H4 (cell line): ENCODE data around the gene TTC39C. TPM values are rescaled to one million over a fixed set of nuclear protein-coding genes. Genes with fewer than 3 reads are reported as not detected.
A peak's percentile ranks its signal among the peaks of the same experiment; 100 is the strongest.

Experiments
- DNase-seq: peaks from one replicate; pipeline ENCODE4 v3.0.0-alpha.2; 2015; ENCODE audit warnings: low spot score
- total RNA-seq: library from RNA; depleted of rRNA; stranded (reverse); fragments of >200 nt; shearing (Covaris generic); gene quantifications from 2 replicates; pipeline ENCODE4 v1.2.3, GENCODE V29; 2014

TTC39C gene
- total RNA-seq, 1 experiment from 2014 or later, result 20.8 TPM

DNA sequence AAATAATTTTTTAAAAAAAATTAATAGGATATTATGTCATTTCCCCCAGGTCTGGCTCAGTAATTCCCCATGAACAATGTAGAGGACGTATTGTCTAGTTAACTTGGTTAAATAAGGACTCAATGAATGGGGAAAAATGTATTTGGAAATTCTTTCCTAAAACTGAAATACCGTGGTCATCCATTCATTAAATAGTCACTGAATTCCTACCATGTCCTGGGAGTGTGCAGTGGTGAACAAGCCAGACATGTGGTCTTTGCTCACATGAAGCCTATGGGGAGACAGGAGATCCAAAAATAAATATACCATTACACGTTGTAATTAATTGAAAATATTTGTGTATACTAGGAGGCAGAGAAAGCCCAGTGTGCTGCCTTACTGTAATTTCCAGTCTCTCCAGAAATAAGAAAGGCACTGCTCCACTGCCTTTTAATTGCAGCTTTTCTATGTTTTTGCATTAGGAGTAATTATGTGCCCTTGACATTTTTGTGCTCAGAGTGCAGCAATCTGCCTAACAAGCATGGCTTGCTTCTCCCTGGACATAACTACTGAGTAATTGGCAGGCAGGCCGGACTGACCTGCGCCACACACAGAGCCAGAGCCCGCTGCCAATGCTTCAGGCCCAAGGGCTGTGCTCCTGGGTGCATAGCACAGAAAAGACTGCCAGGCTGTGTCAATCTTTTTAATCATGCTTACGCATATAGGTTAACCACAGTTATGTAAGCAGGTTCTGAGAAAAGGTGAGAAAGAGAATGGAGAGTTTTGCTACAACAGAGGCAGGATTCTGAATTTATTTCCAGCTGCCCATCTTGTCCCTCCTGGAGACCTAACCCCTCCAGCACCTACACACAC is 22.2 kb upstream of the TTC39C start:
- peak; percentile 76 for DNase-seq

DNA sequence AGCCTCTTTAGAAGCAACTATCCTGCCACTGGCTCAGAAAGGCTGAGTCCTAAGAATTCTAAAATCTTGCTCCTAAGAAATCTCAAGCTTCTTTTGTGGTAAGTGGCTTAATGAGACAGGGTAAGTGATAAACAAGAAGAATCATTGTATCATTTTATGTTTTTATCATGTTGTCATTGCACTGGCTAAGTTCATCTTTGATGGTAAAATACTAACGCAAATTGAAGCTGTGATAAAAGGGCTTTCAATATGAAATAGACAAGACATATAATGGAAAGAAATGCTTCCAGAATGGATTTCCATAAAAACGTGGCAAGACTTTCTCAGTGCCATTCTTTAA is 21.6 kb upstream of the TTC39C start:
- no peak for DNase-seq

DNA sequence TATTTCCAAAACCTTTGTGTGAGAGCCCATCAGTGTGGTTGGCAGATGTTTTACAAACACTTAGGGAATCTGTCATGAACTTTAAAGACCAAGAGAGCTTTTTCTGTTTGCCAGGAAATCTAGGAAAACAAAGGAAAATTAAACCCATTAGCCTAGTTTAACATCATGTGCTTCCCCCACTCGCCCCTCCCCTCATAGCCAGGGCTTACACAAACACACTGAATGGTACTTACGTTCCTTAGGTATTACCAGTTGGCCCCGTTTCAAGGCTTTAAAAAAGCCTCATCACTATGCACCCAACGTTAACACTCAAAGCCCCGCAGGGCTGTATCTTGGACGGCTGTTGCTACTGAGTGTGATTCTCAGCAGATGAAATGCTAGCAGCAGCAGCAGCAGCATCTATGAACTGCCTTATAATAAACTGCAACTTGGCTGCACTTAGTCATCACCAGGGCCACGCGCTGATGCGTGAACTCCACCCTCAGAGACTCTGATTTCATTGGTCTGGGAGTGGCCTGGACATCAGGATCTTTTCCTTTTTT is 20.1 kb upstream of the TTC39C start:
- DNase-seq, result peak; percentile 95

DNA sequence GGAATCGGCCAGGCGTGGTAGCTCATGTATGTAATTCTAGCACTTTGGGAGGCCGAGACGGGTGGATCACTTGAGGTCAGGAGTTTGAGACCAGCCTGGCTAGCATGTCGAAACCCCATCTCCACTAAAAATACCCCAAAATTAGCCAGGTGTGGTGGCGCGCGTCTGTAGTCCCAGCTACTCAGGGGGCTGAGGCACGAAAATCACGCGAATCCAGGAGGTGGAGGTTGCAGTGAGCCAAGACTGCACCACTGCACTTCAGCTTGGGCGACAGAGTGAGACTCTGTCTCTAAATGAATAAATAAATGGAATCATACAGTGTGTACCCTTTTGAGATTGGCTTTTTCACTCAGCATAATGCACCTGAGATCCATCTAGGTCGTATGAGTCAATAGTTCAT is 19.4 kb upstream of the TTC39C start:
- no peak for DNase-seq

DNA sequence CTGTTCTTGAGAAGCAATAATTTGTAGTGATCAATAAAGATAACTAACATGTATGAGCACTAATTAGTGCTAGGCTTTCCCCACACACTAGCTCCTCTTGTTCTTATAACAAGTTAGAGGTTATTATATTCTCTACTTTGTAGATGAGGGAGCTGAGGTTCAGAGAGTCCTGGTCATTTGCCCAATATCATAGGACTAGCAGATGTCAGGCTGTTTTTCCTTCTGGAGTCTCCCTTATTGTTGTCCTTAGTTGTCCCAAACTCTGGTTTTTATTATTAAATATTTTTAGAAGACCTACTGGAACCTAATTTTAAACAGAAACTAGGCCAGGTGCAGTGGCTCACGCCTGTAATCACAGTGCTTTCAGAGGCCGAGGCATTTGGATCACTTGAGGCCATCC is 16.5 kb upstream of the TTC39C start:
- DNase-seq, result no peak

DNA sequence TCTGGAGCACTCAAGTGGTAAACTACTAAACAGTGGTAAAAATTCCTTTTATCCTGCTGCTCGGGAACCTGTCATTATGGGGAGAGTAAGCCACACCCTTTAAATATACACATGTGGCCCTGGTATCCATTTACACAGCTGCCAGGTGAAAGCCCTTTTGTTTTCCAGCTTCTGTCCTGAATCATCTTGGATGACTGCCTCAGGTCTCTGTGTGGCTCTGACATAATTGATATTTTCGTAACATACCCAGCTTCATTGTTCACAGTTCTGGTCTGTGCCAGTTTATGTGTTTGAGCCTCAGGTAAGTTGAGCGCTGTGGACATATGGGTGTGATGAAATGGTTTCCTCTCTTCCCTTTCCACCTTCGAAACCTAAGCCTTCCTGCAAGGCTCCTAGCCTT is 15.7 kb upstream of the TTC39C start:
- DNase-seq, result peak; percentile 40

DNA sequence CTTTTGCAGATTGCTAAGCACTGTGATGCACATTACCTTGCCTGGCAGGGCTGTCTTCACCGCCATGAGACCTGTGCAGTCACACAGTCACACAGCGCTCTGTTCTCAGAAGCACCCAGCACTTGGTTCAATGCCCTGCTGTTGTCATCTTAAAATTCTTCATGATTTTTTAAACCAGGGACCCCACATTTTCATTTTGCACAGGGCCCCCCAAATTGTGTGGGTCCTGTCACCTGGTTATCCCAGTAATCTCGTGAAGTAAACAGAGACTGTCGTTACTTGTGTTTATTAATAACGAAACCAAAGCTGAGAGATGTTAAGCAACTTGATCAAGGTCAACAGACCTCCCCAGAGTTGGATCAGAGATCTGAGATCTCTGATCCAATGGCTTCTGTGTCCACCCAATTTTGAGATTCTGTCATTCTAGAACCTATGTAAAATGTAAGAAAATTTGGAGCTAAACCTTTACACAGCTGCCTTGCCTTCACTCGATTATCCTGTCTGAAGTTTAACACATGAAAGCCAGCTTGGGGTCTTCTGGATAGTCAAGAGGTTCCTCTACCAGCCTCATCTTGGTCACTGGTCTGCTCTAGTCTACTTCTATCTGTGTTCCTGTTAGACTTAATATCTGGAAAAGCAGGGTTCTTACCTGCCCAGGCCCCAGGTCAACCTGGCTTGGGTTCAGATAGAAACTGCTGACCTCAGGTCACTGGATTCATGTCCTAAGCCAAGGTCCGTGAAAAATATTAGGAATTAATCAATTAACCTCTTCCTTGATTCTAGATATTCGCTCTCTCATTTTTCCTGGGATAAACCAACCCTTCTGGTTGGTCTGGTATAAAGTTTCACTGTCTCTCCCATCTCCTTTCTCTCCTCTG is 13.7 kb upstream of the TTC39C start:
- no peak for DNase-seq

DNA sequence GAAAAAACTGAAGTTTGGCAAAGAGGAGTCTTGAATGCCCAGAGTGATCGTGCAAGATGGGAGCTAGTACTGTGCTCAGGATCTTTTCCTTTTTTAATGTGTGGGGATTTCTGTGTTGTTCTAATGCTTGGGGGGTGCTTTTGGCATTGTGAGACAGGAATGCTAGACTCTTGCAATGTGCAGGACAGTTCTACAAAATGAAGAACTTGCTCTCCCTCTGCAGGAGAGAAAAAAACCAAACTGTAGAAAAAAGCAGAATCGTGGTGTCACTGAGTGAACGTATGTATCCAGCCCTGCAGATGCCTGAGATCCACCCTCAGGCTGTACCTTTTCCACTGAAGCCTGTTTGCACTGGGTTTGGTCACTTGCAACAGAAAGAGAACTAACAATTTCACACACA is 12.1 kb upstream of the TTC39C start:
- DNase-seq, result no peak

DNA sequence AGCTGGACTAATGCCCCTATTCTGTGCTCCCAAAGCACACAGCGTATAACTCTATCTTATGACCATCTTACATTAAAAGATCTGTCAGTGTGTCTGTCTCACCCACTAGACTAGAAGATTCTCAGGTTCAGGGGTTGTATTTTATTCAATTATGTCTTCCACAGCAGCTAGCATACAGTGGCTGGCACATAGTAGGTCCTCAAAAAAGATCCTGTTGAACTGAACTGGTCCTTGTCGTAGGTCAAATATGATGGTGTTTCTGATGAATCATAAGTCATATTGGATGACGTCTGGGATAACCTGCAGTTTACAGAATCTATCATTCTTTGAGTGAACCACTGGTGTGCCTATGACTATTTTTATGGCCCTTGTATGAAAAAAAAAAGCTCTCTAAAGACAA is 11.3 kb upstream of the TTC39C start:
- DNase-seq, result no peak

DNA sequence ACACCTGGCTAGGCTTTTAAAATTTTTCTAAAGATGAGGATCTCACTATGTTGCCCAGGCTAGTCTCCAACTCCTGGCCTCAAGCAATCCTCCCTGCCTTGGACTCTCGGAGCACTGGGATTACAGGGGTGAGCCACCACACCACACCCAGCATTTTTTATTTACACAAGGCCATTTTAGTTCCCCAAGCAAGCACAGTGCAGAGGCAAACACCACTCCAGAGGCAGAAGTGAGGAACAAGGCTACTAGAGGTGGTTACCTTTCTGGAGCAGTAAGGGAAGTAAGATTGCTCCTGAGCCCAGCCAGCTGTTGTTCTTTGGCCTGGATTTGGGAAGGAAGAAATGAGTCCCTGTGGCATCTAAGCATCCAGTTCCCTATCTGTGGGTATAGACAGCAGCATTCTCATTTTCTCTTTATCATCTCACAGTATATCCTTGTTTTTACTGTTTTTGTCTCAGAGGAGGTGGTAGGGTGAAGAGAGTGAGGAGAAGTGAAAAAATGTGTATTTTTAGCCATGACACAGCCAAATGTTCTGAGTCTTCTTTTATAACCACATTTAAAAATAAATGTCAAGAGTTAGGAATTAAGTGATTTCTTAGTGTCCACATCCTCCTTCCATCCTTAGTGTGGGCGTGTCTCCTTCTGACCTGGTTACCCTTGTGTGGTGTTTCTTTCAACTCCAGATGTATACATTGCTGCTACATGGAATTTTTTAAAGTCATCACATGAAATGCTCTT is 10.5 kb upstream of the TTC39C start:
- DNase-seq, result no peak

DNA sequence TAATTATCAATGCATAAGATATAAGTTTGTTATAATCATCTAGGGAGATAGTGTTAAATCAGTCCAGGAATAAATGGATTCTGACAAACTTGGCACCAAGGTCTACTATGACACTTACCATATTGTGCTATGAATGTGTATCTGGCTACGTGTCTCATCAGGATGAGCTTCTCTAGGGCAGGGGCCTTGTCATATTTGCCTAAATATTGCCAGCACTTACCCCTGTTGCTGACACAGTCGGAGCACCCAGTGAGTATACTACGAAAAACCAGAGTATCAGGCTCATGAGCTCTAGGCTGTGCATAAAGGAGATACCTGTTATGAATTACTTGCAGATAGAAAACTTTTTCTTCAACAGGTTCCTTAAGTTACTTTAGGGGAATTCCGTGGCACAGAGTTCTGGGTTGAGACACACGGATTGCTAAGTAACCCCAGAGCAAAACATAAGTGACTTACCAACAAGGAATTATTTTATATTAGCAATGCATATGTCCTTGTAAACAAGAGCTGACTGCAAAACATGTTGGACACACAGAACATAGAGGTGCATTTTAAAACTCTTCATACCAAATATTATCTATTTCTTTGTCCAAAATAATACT is 7.7 kb upstream of the TTC39C start:
- DNase-seq, result no peak

DNA sequence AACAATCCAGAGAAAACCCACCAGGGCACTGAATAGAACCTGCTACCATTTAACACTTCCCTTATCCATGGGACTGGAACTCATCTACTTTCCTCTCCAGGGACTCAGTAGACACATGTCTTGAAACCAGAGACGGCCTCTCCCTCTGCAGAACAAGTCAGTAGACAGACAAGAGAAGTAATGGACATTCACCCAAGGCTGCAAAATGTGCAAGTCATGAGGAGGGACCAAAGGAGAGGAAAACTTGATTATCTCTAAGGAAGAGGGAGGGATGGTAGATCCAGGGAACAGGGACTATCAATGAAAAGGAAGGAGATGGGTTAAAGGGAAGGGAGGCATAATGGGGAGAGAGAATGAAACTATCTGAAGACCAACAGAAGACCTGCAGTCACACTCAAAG is 5.3 kb upstream of the TTC39C start:
- DNase-seq, result no peak

DNA sequence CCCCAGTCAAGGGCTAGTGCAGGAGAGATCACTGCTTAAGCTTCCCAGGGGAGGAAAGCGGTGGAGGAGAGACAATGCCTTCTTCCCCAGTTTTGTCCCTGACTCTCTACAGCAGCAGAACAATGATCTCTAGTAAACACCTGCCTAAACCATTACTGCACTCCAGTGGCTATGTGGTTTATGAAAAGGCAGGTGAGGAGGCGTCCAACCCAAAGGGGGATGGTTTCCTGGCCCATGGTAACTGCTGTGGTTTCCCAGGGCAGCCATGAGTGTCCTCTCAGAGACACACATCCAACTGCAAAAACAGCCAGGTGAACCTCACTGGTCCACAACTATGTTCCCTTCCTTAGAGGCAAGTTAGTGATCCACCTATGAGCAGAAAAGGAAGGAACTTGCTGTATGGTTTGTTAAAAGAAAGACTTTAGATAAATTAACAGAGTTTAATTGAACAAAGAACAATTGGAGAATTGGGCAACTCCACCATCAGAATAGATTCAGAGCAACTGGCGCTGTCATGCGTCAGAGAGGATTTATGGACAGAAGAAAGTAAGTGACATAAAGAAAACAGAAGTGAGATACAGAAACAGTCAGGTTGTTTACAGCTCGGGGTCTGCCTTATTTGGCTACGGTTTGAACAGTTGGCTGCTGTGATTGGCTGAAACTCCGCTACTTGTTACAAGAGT is 4.8 kb upstream of the TTC39C start:
- no peak for DNase-seq

DNA sequence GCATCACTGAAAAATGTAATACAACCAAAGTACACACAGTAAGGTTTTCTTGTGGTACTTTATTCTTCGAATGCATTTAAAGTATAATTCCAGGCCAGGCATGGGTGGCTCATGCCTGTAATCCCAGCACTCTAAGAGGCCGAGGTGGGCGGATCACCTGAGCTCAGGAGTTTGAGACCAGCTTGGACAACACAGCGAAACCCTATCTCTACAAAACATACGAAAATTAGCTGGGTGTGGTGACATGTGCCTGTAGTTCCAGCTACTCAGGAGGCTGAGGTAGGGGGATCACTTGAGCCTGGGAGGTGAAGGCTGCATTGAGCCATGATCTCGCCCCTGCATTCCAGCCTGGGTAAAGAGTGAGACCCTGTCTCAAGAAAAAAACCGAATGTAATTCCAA is 3.9 kb upstream of the TTC39C start:
- no peak for DNase-seq

DNA sequence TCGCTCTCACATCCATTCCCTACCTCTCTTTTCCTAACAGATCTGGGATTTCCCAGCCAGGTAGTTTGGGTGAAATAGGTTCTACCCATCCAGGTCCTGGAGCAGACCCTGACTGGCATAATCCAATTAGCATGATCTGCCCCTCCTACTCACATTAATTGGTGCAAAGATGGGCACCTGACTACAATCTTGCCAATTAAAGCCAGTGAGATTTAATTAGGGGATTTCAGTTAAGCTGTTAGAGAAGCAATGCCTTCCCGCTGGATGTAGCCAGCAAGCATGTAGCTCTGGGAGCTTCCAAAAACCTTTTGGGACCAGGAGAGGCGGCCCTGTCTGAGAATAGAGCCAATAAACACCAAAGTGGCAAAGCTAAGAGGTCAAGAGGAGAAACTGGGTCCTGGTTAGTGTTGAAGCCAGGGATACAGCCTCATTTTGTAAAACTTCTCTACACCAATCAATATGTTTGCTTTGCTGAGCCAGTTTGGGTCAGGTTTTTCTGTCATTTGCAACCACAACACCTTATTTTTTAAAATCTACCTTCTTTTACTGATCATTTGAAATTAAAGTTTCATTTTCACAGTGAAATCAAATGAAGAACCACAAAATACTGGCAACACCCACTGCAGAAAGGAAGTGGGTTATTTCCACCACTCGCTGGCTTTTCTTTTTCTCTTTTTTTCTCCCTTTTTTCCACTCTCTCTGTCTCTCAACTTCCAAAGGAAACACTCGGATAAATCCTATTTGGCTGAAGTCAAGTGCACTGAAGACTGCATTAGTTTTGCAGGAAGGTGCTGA is 3.2 kb upstream of the TTC39C start:
- no peak for DNase-seq

DNA sequence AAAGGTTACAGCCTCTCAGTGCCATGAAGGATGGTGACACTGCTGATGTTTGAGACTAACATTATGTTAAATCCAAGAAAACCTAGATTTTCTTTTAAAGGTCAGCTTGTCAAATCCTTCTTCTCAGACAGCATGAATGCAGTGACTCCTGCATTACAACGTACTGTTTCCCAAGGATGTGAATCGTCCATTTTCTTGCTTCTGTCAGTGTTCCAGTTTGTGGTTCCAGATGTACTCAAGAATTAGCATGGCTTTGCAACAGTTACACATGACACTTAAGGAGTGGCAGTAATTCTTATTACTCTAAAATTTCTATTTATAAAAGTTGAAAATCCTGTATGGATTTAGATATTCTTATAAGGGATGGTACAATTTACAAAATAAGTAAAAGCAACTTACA is 1.5 kb upstream of the TTC39C start:
- no peak for DNase-seq

DNA sequence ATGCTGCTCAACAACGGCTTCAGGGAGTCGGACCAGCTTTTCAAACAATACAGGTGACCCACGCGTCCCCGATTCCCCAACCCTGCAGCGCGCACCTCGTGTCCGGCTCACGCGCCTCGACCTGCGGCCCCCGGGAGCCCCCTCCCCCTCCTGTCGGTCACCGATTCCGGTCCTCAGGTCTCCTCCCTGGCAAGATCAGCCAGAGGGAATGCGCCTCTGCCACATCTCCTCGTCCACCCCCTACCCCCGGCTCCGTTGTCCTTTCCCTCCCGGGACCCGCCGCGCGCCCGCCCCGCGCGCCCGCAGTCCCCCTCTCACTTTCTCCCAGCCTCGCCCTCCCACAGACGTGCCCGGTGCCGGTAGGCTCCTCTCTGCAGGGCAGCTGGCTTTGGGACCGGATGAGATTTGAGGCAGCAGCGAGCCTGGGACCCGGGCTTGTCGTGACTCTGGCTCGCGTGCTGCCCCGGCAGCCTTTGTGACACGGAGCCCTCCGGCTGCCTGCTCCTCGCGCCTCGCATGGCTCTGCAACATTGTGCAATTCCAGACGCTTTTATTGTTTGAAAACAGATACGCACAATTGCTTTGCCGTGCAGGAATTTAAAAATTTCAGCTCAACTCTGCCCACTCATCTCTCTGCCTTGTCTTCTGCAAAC is 558 bp downstream of the TTC39C start:
- DNase-seq, result peak; percentile 31

DNA sequence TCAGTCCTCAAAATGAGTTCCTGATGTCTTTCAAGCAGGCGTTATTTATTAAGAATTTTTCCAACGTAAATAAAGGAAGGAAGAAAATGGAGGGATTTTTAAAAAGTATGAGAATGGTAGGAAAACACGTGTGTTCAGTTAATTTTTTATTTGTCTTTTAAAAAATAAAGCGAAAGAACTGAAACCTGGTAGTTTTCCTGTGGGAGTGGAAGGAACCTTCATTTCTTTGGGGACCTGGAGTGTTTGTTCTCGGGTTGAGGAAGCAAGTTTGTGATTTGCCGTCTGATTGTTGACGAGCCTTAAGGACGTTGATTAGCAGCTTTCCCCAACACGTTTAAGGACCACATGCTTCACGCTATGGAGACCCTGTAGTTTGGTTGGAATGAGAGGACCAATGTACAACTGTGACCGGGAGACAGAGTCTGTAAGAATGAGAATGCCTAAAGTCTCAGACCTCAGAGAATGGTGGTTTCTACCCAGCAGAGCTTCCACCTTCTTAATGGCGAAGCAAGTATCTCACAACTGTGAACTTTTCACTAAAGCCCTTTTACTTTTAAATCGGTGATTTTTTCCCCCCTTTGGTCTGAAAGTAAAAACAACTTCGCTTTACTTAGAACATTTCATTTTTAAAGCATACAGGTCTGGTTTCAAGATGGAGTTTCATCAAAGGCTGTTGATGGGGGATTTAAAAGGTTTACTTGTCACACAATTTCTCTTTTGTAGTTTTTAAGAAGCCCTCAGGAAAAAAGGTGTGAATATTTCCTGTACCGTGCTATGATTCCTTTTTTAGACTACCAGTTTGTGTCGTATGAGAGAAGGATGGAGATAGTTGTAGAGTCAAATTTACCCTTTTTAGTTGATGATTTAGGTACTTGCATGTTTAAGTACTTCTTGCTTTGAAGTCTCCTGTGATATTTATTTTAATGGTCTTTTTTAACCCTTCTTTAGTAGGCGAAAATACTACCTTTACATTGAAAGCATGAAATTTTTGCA is 1.4 kb downstream of the TTC39C start:
- DNase-seq, result no peak

DNA sequence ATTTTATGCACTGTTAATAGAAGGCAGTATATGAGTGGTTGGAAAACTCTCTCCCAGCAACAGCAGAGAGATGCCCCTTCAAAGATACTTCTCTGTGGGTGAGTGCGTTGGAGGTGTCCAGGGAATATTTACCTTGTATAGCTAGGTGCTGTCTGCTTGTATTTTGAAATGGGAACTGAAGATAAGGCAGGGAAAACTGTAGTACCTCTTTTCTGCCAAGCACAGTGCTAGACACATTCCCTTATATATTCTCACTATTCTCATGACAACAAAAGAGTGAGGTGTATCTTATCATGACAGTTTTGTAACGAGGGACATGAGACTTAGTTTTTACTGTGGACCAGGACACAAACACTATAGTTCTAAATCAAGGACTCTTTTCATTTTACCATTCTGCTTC is 2.1 kb downstream of the TTC39C start:
- no peak for DNase-seq
